Measurements from ENCODE around the gene MACROD2. TPM values are rescaled to one million over a fixed set of nuclear protein-coding genes. Genes with fewer than 3 reads are reported as not detected.

MACROD2 gene
- total and polyA plus RNA-seq, 9 donors: 2.0 to 4.9 (median 3.1) TPM

DNA sequence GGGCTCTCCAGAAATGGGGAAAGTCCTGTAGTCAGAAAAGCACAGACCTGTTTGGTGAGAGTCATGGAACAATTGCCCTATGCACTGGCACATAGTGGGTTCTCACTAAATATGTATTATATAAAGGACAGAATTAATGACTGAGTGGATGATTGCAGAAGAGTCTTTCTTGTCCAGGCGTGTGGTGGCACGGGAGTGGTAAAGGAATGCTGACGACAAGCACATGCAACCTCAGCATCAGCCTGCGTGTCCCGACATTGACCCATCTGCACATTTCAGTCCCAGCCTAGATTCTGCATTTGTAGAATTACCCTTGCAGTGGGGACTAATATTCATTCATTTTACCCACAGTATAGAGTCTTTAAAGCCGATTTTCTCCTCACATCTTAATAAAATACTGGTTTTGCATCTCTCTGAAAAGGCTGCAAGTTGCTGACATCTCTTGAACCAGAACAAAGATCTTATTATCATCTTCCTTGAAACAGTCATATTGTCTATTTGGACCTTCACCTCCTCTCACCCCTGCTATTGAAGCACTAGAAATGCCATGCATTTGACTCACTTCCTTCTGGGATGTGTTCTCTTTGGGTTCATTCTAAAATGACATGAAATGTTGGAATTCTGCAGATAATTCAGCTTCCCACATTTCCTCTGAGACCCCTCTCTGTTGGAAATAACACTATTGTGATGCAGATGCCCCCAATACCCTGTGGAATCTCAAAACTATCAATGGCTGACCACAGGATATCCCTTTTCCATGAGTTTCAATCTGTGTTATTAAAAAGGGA lies 1225.7 kb downstream of the MACROD2 start:
- H3K36me3 ChIP-seq (ENCODE audit: control insufficient read depth, insufficient read depth, low read length): no peaks in the 10 kb centered on the region
- no peak overlapping the region for H3K27ac ChIP-seq (ENCODE audit: low read length)
- no peaks in the 10 kb centered on the region for H3K4me1 ChIP-seq (ENCODE audit: control insufficient read depth, insufficient read depth, low read length)
- no peaks in the 10 kb centered on the region for H3K9me3 ChIP-seq (replicated peaks; ENCODE audit: control insufficient read depth, low read depth, low read length)
- H3K27me3 ChIP-seq (ENCODE audit: control insufficient read depth, insufficient read depth, low read length): no peaks in the 10 kb centered on the region
- WGBS (ENCODE audit: insufficient coverage): 100% methylated on average over 1 of the region's 6 CpGs
- no peak for DNase-seq
- no peak overlapping the region for H3K4me3 ChIP-seq (ENCODE audit: low read length)

GRCh38 chr20:15222502-15223330 lies 1227.4 kb downstream of the MACROD2 start:
- Histone ChIP-seq H3K4me3 (ENCODE audit: low read length) (no peak overlapping the region), H3K27me3 (ENCODE audit: control insufficient read depth, insufficient read depth, low read length) (no peaks in the 10 kb centered on the region), H3K27ac (ENCODE audit: low read length) (no peak overlapping the region), H3K36me3 (ENCODE audit: control insufficient read depth, insufficient read depth, low read length) (no peaks in the 10 kb centered on the region), H3K9me3 (replicated peaks; ENCODE audit: control insufficient read depth, low read depth, low read length) (no peaks in the 10 kb centered on the region), H3K4me1 (ENCODE audit: control insufficient read depth, insufficient read depth, low read length) (no peaks in the 10 kb centered on the region)
- DNase-seq: no peak
- no CpG with 5 or more reads among the region's 5 CpGs for WGBS (ENCODE audit: insufficient coverage)

DNA sequence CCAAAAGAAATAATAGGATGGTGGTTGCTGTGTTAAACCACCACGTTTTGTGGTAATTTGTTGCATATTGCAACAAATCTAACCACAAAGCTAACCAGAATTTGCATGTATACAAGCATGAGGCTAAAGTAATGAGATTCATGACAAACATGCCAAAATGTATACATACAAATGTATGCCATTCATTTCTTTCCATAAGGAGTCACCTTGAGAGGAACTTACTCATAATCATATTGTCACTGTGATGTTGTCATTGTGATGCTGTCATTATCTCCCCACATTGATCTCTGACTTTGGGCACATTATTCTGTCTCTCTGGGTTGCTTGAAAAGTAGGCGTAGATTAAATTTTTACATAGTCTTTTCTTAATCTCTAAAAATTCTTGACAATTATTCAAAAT lies 1228.9 kb downstream of the MACROD2 start:
- no peaks in the 10 kb centered on the region for H3K27me3 ChIP-seq (ENCODE audit: control insufficient read depth, insufficient read depth, low read length)
- no CpG with 5 or more reads among the region's 2 CpGs for WGBS (ENCODE audit: insufficient coverage)
- H3K9me3 ChIP-seq (replicated peaks; ENCODE audit: control insufficient read depth, low read depth, low read length): no peaks in the 10 kb centered on the region
- H3K36me3 ChIP-seq (ENCODE audit: control insufficient read depth, insufficient read depth, low read length): no peaks in the 10 kb centered on the region
- no peaks in the 10 kb centered on the region for H3K4me1 ChIP-seq (ENCODE audit: control insufficient read depth, insufficient read depth, low read length)
- no peak overlapping the region for H3K27ac ChIP-seq (ENCODE audit: low read length)
- H3K4me3 ChIP-seq (ENCODE audit: low read length): no peak overlapping the region
- no peak for DNase-seq

- peaks cover 2% of the 10 kb centered on the region for H3K9me3 ChIP-seq (replicated peaks; ENCODE audit: control insufficient read depth, low read depth, low read length)
- WGBS (ENCODE audit: insufficient coverage): 80% methylated on average over 2 of the region's 3 CpGs
- no peaks in the 10 kb centered on the region for H3K27me3 ChIP-seq (ENCODE audit: control insufficient read depth, insufficient read depth, low read length)
- DNase-seq: no peak
- H3K36me3 ChIP-seq (ENCODE audit: control insufficient read depth, insufficient read depth, low read length): no peaks in the 10 kb centered on the region
- no peak overlapping the region for H3K27ac ChIP-seq (ENCODE audit: low read length)
- no peak overlapping the region for H3K4me3 ChIP-seq (ENCODE audit: low read length)
- H3K4me1 ChIP-seq (ENCODE audit: control insufficient read depth, insufficient read depth, low read length): no peaks in the 10 kb centered on the region
Observed at GRCh38 chr20:15227102-15227501, 1231.8 kb downstream of the MACROD2 start.

DNA sequence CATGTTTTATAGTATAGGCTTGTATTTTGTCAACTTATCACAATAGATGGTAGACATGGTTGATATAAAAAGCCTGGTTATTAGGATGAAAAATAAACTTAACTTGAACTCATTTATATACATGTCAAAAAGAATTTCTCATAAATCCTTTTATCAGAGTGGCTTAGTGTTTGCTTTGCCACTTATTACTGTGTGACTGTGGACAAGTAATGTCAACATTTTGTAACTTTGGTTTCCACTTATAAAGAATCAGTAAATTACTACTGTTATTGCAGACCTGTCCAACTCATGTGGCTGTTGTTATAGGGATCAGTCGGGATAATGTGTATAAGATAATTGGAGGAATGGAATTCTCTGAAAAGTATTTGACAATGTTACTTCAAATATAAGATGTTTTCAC lies 1236.9 kb downstream of the MACROD2 start:
- no peak overlapping the region for H3K27ac ChIP-seq (ENCODE audit: low read length)
- H3K4me3 ChIP-seq (ENCODE audit: low read length): no peak overlapping the region
- H3K36me3 ChIP-seq (ENCODE audit: control insufficient read depth, insufficient read depth, low read length): no peaks in the 10 kb centered on the region
- peaks cover 2% of the 10 kb centered on the region for H3K9me3 ChIP-seq (replicated peaks; ENCODE audit: control insufficient read depth, low read depth, low read length)
- no peak for DNase-seq
- H3K27me3 ChIP-seq (ENCODE audit: control insufficient read depth, insufficient read depth, low read length): no peaks in the 10 kb centered on the region
- WGBS (ENCODE audit: insufficient coverage): no CpG with 5 or more reads among the region's 1 CpG
- H3K4me1 ChIP-seq (ENCODE audit: control insufficient read depth, insufficient read depth, low read length): no peaks in the 10 kb centered on the region

GRCh38 chr20:15235471-15236198 lies 1240.3 kb downstream of the MACROD2 start:
- WGBS (ENCODE audit: insufficient coverage): 73% methylated on average over 1 of the region's 2 CpGs
- no peaks in the 10 kb centered on the region for H3K9me3 ChIP-seq (replicated peaks; ENCODE audit: control insufficient read depth, low read depth, low read length)
- no peak overlapping the region for H3K4me3 ChIP-seq (ENCODE audit: low read length)
- no peak for DNase-seq
- no peaks in the 10 kb centered on the region for H3K27me3 ChIP-seq (ENCODE audit: control insufficient read depth, insufficient read depth, low read length)
- H3K27ac ChIP-seq (ENCODE audit: low read length): no peak overlapping the region
- no peaks in the 10 kb centered on the region for H3K36me3 ChIP-seq (ENCODE audit: control insufficient read depth, insufficient read depth, low read length)
- no peaks in the 10 kb centered on the region for H3K4me1 ChIP-seq (ENCODE audit: control insufficient read depth, insufficient read depth, low read length)

GRCh38 chr20:15236812-15237211 lies 1241.5 kb downstream of the MACROD2 start:
- Histone ChIP-seq H3K36me3 (ENCODE audit: control insufficient read depth, insufficient read depth, low read length) (no peaks in the 10 kb centered on the region), H3K9me3 (replicated peaks; ENCODE audit: control insufficient read depth, low read depth, low read length) (no peaks in the 10 kb centered on the region), H3K27me3 (ENCODE audit: control insufficient read depth, insufficient read depth, low read length) (no peaks in the 10 kb centered on the region), H3K4me1 (ENCODE audit: control insufficient read depth, insufficient read depth, low read length) (no peaks in the 10 kb centered on the region), H3K4me3 (ENCODE audit: low read length) (no peak overlapping the region), H3K27ac (ENCODE audit: low read length) (no peak overlapping the region)
- no CpG with 5 or more reads among the region's 1 CpG for WGBS (ENCODE audit: insufficient coverage)
- no peak for DNase-seq

GRCh38 chr20:15239542-15240206 lies 1244.4 kb downstream of the MACROD2 start:
- WGBS (ENCODE audit: insufficient coverage): 100% methylated on average over 1 of the region's 3 CpGs

DNA sequence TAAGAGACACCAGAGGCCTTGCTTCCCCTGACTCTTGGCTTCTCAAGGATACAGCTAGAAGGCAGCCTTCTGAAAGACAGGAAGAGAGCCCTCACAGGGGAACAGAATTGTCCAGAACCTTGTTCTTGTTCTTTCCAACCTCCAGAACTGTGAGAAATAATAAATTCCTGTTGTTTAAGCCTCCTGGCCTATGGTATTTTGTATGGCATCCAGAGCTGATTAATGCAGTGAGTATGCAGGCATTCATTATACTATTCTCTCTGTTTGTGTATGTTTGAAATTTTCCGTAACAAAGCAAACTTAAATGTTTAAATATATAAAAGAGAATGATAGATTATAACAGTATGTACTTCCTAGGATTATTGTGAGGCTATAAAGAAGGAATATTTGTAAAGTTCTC lies 1245.5 kb downstream of the MACROD2 start:
- no peaks in the 10 kb centered on the region for H3K27me3 ChIP-seq (ENCODE audit: control insufficient read depth, insufficient read depth, low read length)
- H3K36me3 ChIP-seq (ENCODE audit: control insufficient read depth, insufficient read depth, low read length): no peaks in the 10 kb centered on the region
- no CpG with 5 or more reads among the region's 1 CpG for WGBS (ENCODE audit: insufficient coverage)
- H3K4me3 ChIP-seq (ENCODE audit: low read length): no peak overlapping the region
- H3K27ac ChIP-seq (ENCODE audit: low read length): no peak overlapping the region
- H3K4me1 ChIP-seq (ENCODE audit: control insufficient read depth, insufficient read depth, low read length): no peaks in the 10 kb centered on the region
- H3K9me3 ChIP-seq (replicated peaks; ENCODE audit: control insufficient read depth, low read depth, low read length): no peaks in the 10 kb centered on the region
- DNase-seq: no peak

More at GRCh38 chr20:15239542-15240206, 1244.4 kb downstream of the MACROD2 start:
- no peak overlapping the region for H3K27ac ChIP-seq (ENCODE audit: low read length)
- H3K4me3 ChIP-seq (ENCODE audit: low read length): no peak overlapping the region
- no peaks in the 10 kb centered on the region for H3K36me3 ChIP-seq (ENCODE audit: control insufficient read depth, insufficient read depth, low read length)
- no peaks in the 10 kb centered on the region for H3K9me3 ChIP-seq (replicated peaks; ENCODE audit: control insufficient read depth, low read depth, low read length)
- H3K4me1 ChIP-seq (ENCODE audit: control insufficient read depth, insufficient read depth, low read length): no peaks in the 10 kb centered on the region
- DNase-seq: no peak
- H3K27me3 ChIP-seq (ENCODE audit: control insufficient read depth, insufficient read depth, low read length): no peaks in the 10 kb centered on the region
